NOMO-1 treated with DMSO at 0.1 percent for 48 hours (cell line): ENCODE measurements around the gene GYS2.
"Not testable (repeated sequence)": the region's sequence is repeated elsewhere in the genome, so short reads cannot be mapped to it uniquely, and the experiment has no call there.

Source experiments
- DNase-seq: peaks from one replicate; lab custom pipeline; 2025; ENCODE audit not compliant: unreplicated experiment; lab: John Stamatoyannopoulos, UW

The GYS2 gene

GRCh38 chr12:21606175-21606574 is 1.5 kb upstream of the GYS2 start:
- no peak for DNase-seq

GRCh38 chr12:21602774-21603173 is 1.9 kb downstream of the GYS2 start:
- DNase-seq: no peak

GRCh38 chr12:21600196-21600595 is 4.5 kb downstream of the GYS2 start:
- DNase-seq: no peak

- no peak for DNase-seq
Observed at GRCh38 chr12:21599143-21599999, 5.3 kb downstream of the GYS2 start.

GRCh38 chr12:21598651-21599050 is 6.0 kb downstream of the GYS2 start:
- DNase-seq: no peak

- not testable (repeated sequence) for DNase-seq
Observed at GRCh38 chr12:21595356-21595755, 9.3 kb downstream of the GYS2 start.

GRCh38 chr12:21585485-21585884 is 19.2 kb downstream of the GYS2 start:
- DNase-seq: no peak

- DNase-seq: not testable (repeated sequence)
Observed at GRCh38 chr12:21584403-21585182, 20.1 kb downstream of the GYS2 start.

GRCh38 chr12:21583587-21583986 is 21.1 kb downstream of the GYS2 start:
- DNase-seq: no peak

- no peak for DNase-seq
Observed at GRCh38 chr12:21580748-21581516, 23.7 kb downstream of the GYS2 start.

GRCh38 chr12:21577516-21577915 is 27.1 kb downstream of the GYS2 start:
- no peak for DNase-seq

- no peak for DNase-seq
Observed at GRCh38 chr12:21576431-21576830, 28.2 kb downstream of the GYS2 start.

- no peak for DNase-seq
Observed at GRCh38 chr12:21573733-21574358, 30.8 kb downstream of the GYS2 start.

- DNase-seq: no peak
Observed at GRCh38 chr12:21571046-21571445, 33.6 kb downstream of the GYS2 start.

- no peak for DNase-seq
Observed at GRCh38 chr12:21568115-21568514, 36.5 kb downstream of the GYS2 start.

GRCh38 chr12:21566907-21567394 is 37.7 kb downstream of the GYS2 start:
- no peak for DNase-seq

GRCh38 chr12:21566223-21566906 is 38.3 kb downstream of the GYS2 start:
- DNase-seq: no peak

- no peak for DNase-seq
Observed at GRCh38 chr12:21562859-21563258, 41.8 kb downstream of the GYS2 start.

GRCh38 chr12:21561158-21561557 is 43.5 kb downstream of the GYS2 start:
- no peak for DNase-seq

- no peak for DNase-seq
Observed at GRCh38 chr12:21559855-21560569, 44.6 kb downstream of the GYS2 start.
